ENCODE measurements around the gene MAL. TPM values are rescaled to one million over a fixed set of nuclear protein-coding genes. Genes with fewer than 3 reads are reported as not detected.

MAL gene
- total and polyA plus RNA-seq, 2 experiments from 2014 or later: not detected

- H2AFZ ChIP-seq: no peak overlapping the region
- peaks cover 62% of the 10 kb centered on the region for H3K27me3 ChIP-seq (replicated peaks; ENCODE audit: insufficient read depth)
- in situ Hi-C loops (cut with MboI): no loop called here
- H3K9me3 ChIP-seq (ENCODE audit: low read depth): no peaks in the 10 kb centered on the region
- no peak overlapping the region for H3K27ac ChIP-seq
- no peak for DNase-seq
- TF ChIP-seq EZH2phosphoT487 (IDR thresholded peaks at IDR 0.05; ENCODE audit: insufficient read depth, low read depth): no peak
- TF ChIP-seq EZH2 (IDR thresholded peaks at IDR 0.05; ENCODE audit: insufficient read depth, poor library complexity, severe bottlenecking): no peak
- 29 to 32% methylated on average over 11 of the region's 11 CpGs for WGBS, 2 experiments (ENCODE audit: low coverage in 1 of 2, low lambda C conversion rate in 2 of 2, missing lambda C conversion rate in 2 of 2)
- peaks cover 6% of the 10 kb centered on the region; the same call in 1 of the 2 replicates for H3K4me1 ChIP-seq (ENCODE audit: insufficient read depth)
- H3F3A ChIP-seq (ENCODE audit: insufficient read depth): no peaks in the 10 kb centered on the region
- no peaks in the 10 kb centered on the region for H4K20me1 ChIP-seq (ENCODE audit: insufficient read depth)
- no peak overlapping the region for H3K4me3 ChIP-seq
- no peaks in the 10 kb centered on the region for H3K9me2 ChIP-seq (ENCODE audit: insufficient read depth)
- H3K36me3 ChIP-seq (ENCODE audit: low read depth): no peaks in the 10 kb centered on the region
- H3K9ac ChIP-seq: no peak overlapping the region
- no peaks in the 10 kb centered on the region for H3K79me2 ChIP-seq (ENCODE audit: insufficient read depth)
- H3K4me2 ChIP-seq (ENCODE audit: unreplicated experiment): no peak overlapping the region
Observed at GRCh38 chr2:95053543-95053942, 28.0 kb downstream of the MAL start.

GRCh38 chr2:95054016-95054415, 28.5 kb downstream of the MAL start:
- no peak overlapping the region for H3K4me3 ChIP-seq
- H3K9ac ChIP-seq: no peak overlapping the region
- TF ChIP-seq EZH2 (IDR thresholded peaks at IDR 0.05; ENCODE audit: insufficient read depth, poor library complexity, severe bottlenecking): no peak
- no peak for TF ChIP-seq EZH2phosphoT487 (IDR thresholded peaks at IDR 0.05; ENCODE audit: insufficient read depth, low read depth)
- H3K36me3 ChIP-seq (ENCODE audit: low read depth): no peaks in the 10 kb centered on the region
- in situ Hi-C loops (cut with MboI): no loop called here
- H2AFZ ChIP-seq: no peak overlapping the region
- WGBS, 2 experiments (ENCODE audit: low coverage in 1 of 2, low lambda C conversion rate in 2 of 2, missing lambda C conversion rate in 2 of 2): 39 to 44% methylated on average over 5 of the region's 5 CpGs
- no peaks in the 10 kb centered on the region for H4K20me1 ChIP-seq (ENCODE audit: insufficient read depth)
- H3K27ac ChIP-seq: no peak overlapping the region
- H3K27me3 ChIP-seq (replicated peaks; ENCODE audit: insufficient read depth): peaks cover 62% of the 10 kb centered on the region
- H3F3A ChIP-seq (ENCODE audit: insufficient read depth): no peaks in the 10 kb centered on the region
- no peaks in the 10 kb centered on the region for H3K9me3 ChIP-seq (ENCODE audit: low read depth)
- H3K9me2 ChIP-seq (ENCODE audit: insufficient read depth): no peaks in the 10 kb centered on the region
- peaks cover 6% of the 10 kb centered on the region; the same call in 1 of the 2 replicates for H3K4me1 ChIP-seq (ENCODE audit: insufficient read depth)
- no peak for DNase-seq
- H3K4me2 ChIP-seq (ENCODE audit: unreplicated experiment): no peak overlapping the region
- no peaks in the 10 kb centered on the region for H3K79me2 ChIP-seq (ENCODE audit: insufficient read depth)

GRCh38 chr2:95055262-95055661, 29.8 kb downstream of the MAL start:
- Histone ChIP-seq H3K4me1 (ENCODE audit: insufficient read depth) (peaks cover 6% of the 10 kb centered on the region; the same call in 1 of the 2 replicates), H3K79me2 (ENCODE audit: insufficient read depth) (no peaks in the 10 kb centered on the region), H3F3A (ENCODE audit: insufficient read depth) (no peaks in the 10 kb centered on the region), H3K9ac (no peak overlapping the region), H3K9me3 (ENCODE audit: low read depth) (no peaks in the 10 kb centered on the region), H3K9me2 (ENCODE audit: insufficient read depth) (no peaks in the 10 kb centered on the region), H4K20me1 (ENCODE audit: insufficient read depth) (no peaks in the 10 kb centered on the region), H3K4me2 (ENCODE audit: unreplicated experiment) (no peak overlapping the region), H3K4me3 (no peak overlapping the region), H3K36me3 (ENCODE audit: low read depth) (no peaks in the 10 kb centered on the region), H3K27me3 (replicated peaks; ENCODE audit: insufficient read depth) (peaks cover 59% of the 10 kb centered on the region), H3K27ac (no peak overlapping the region), H2AFZ (no peak overlapping the region)
- TF ChIP-seq EZH2 (IDR thresholded peaks at IDR 0.05; ENCODE audit: insufficient read depth, poor library complexity, severe bottlenecking) (no peak), EZH2phosphoT487 (IDR thresholded peaks at IDR 0.05; ENCODE audit: insufficient read depth, low read depth) (no peak)
- WGBS, 2 experiments (ENCODE audit: low coverage in 1 of 2, low lambda C conversion rate in 2 of 2, missing lambda C conversion rate in 2 of 2): 20 to 23% methylated on average over 2 to 3 of the region's 3 CpGs
- DNase-seq: no peak
- in situ Hi-C loops (cut with MboI): no loop called here

- Histone ChIP-seq H3F3A (ENCODE audit: insufficient read depth) (no peaks in the 10 kb centered on the region), H3K79me2 (ENCODE audit: insufficient read depth) (no peaks in the 10 kb centered on the region), H4K20me1 (ENCODE audit: insufficient read depth) (no peaks in the 10 kb centered on the region), H3K27ac (no peak overlapping the region), H3K9me3 (ENCODE audit: low read depth) (no peaks in the 10 kb centered on the region), H3K4me1 (ENCODE audit: insufficient read depth) (peaks cover 6% of the 10 kb centered on the region; the same call in 1 of the 2 replicates), H3K9me2 (ENCODE audit: insufficient read depth) (no peaks in the 10 kb centered on the region), H2AFZ (no peak overlapping the region), H3K4me3 (no peak overlapping the region), H3K4me2 (ENCODE audit: unreplicated experiment) (no peak overlapping the region), H3K36me3 (ENCODE audit: low read depth) (no peaks in the 10 kb centered on the region), H3K9ac (no peak overlapping the region), H3K27me3 (replicated peaks; ENCODE audit: insufficient read depth) (peaks cover 58% of the 10 kb centered on the region)
- no peak for DNase-seq
- WGBS, 2 experiments (ENCODE audit: low coverage in 1 of 2, low lambda C conversion rate in 2 of 2, missing lambda C conversion rate in 2 of 2): 53 to 63% methylated on average over 8 of the region's 8 CpGs
- no peak for TF ChIP-seq EZH2phosphoT487 (IDR thresholded peaks at IDR 0.05; ENCODE audit: insufficient read depth, low read depth)
- no peak for TF ChIP-seq EZH2 (IDR thresholded peaks at IDR 0.05; ENCODE audit: insufficient read depth, poor library complexity, severe bottlenecking)
- in situ Hi-C loops (cut with MboI): no loop called here
Observed at GRCh38 chr2:95056044-95056443, 30.5 kb downstream of the MAL start.
